ENCODE results near the gene ZNF75A. TPM values are rescaled to one million over a fixed set of nuclear protein-coding genes. Genes with fewer than 3 reads are reported as not detected.
A peak's percentile ranks its signal among the peaks of the same experiment; 100 is the strongest.

ZNF75A gene
- total and polyA plus RNA-seq, 4 donors: 4.9 to 17.2 (median 9.8) TPM

DNA sequence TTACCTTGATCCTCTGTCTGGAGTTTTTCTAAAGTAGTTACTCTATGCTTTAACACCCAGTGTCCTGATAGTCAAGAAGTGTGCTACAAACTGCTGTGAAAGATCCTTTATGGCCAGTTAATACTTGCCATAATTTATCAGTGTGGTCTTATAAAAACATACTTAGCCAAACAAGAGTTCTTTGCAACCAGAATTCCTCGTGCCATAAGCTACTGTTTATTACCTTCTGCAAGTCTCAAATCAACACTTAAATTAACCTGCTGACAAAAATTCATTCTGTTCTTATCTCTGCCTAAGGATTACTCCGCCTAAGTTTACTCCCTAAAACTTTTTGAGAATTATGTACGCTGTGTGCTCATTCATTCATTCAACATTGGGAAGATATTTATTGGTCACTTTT is 22.8 kb downstream of the ZNF75A start:
- H3K36me3 ChIP-seq (ENCODE audit: control insufficient read depth in 4 of 4, insufficient read depth in 3 of 4, low read depth in 1 of 4, low read length in 3 of 4): no peaks in the 10 kb centered on the region
- H3K9me3 ChIP-seq (ENCODE audit: control insufficient read depth in 4 of 4, low read length in 3 of 4): peaks cover 10 to 24% (median 14%) of the 10 kb centered on the region in 4 donors
- 40% methylated on average over 3 of the region's 3 CpGs for whole genome bisulfite sequencing
- H3K27me3 ChIP-seq (ENCODE audit: control insufficient read depth in 4 of 4, insufficient read depth in 4 of 4, low read length in 3 of 4): no peaks in the 10 kb centered on the region
- H3K27ac ChIP-seq (ENCODE audit: low read depth in 1 of 2, low read length in 2 of 2): no peak overlapping the region
- TF ChIP-seq, protein P1, sequence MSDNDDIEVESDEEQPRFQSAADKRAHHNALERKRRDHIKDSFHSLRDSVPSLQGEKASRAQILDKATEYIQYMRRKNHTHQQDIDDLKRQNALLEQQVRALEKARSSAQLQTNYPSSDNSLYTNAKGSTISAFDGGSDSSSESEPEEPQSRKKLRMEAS (IDR thresholded peaks at IDR 0.05): no peak
- TF ChIP-seq TAF1 (conservative IDR thresholded peaks at IDR 0.05) (no peak), YY1 (IDR thresholded peaks at IDR 0.05) (no peak), NR2F2 (IDR thresholded peaks at IDR 0.05) (no peak), GABPA (IDR thresholded peaks at IDR 0.05 in 1 of 2, conservative IDR thresholded peaks at IDR 0.05 in 1 of 2) (no peak), FOXA2 (IDR thresholded peaks at IDR 0.05) (no peak), HNF4A (conservative IDR thresholded peaks at IDR 0.05) (no peak), FOXA1 (IDR thresholded peaks at IDR 0.05) (no peak), SP1 (IDR thresholded peaks at IDR 0.05) (no peak), EGR1 (IDR thresholded peaks at IDR 0.05; ENCODE audit: low read depth in 2 of 2) (no peak), JUND (IDR thresholded peaks at IDR 0.05) (no peak)
- TF ChIP-seq, protein P2, sequence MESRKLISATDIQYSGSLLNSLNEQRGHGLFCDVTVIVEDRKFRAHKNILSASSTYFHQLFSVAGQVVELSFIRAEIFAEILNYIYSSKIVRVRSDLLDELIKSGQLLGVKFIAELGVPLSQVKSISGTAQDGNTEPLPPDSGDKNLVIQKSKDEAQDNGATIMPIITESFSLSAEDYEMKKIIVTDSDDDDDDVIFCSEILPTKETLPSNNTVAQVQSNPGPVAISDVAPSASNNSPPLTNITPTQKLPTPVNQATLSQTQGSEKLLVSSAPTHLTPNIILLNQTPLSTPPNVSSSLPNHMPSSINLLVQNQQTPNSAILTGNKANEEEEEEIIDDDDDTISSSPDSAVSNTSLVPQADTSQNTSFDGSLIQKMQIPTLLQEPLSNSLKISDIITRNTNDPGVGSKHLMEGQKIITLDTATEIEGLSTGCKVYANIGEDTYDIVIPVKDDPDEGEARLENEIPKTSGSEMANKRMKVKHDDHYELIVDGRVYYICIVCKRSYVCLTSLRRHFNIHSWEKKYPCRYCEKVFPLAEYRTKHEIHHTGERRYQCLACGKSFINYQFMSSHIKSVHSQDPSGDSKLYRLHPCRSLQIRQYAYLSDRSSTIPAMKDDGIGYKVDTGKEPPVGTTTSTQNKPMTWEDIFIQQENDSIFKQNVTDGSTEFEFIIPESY (IDR thresholded peaks at IDR 0.05): no peak
- TF ChIP-seq, protein P3, sequence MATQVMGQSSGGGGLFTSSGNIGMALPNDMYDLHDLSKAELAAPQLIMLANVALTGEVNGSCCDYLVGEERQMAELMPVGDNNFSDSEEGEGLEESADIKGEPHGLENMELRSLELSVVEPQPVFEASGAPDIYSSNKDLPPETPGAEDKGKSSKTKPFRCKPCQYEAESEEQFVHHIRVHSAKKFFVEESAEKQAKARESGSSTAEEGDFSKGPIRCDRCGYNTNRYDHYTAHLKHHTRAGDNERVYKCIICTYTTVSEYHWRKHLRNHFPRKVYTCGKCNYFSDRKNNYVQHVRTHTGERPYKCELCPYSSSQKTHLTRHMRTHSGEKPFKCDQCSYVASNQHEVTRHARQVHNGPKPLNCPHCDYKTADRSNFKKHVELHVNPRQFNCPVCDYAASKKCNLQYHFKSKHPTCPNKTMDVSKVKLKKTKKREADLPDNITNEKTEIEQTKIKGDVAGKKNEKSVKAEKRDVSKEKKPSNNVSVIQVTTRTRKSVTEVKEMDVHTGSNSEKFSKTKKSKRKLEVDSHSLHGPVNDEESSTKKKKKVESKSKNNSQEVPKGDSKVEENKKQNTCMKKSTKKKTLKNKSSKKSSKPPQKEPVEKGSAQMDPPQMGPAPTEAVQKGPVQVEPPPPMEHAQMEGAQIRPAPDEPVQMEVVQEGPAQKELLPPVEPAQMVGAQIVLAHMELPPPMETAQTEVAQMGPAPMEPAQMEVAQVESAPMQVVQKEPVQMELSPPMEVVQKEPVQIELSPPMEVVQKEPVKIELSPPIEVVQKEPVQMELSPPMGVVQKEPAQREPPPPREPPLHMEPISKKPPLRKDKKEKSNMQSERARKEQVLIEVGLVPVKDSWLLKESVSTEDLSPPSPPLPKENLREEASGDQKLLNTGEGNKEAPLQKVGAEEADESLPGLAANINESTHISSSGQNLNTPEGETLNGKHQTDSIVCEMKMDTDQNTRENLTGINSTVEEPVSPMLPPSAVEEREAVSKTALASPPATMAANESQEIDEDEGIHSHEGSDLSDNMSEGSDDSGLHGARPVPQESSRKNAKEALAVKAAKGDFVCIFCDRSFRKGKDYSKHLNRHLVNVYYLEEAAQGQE (IDR thresholded peaks at IDR 0.05): no peak
- TF ChIP-seq, protein P4, sequence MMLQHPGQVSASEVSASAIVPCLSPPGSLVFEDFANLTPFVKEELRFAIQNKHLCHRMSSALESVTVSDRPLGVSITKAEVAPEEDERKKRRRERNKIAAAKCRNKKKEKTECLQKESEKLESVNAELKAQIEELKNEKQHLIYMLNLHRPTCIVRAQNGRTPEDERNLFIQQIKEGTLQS (IDR thresholded peaks at IDR 0.05): no peak
- TF ChIP-seq, protein P5, sequence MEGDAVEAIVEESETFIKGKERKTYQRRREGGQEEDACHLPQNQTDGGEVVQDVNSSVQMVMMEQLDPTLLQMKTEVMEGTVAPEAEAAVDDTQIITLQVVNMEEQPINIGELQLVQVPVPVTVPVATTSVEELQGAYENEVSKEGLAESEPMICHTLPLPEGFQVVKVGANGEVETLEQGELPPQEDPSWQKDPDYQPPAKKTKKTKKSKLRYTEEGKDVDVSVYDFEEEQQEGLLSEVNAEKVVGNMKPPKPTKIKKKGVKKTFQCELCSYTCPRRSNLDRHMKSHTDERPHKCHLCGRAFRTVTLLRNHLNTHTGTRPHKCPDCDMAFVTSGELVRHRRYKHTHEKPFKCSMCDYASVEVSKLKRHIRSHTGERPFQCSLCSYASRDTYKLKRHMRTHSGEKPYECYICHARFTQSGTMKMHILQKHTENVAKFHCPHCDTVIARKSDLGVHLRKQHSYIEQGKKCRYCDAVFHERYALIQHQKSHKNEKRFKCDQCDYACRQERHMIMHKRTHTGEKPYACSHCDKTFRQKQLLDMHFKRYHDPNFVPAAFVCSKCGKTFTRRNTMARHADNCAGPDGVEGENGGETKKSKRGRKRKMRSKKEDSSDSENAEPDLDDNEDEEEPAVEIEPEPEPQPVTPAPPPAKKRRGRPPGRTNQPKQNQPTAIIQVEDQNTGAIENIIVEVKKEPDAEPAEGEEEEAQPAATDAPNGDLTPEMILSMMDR (IDR thresholded peaks at IDR 0.05; ENCODE audit: low read depth, low read length, missing input control): no peak
- DNase-seq (ENCODE audit: low spot score): no peak
- peak overlapping the region in 1 of 3 donors; percentile 14 for H3K4me3 ChIP-seq (ENCODE audit: low read depth in 1 of 3, low read length in 3 of 3)
- H3K4me1 ChIP-seq (ENCODE audit: control insufficient read depth in 4 of 4, insufficient read depth in 4 of 4, low read length in 3 of 4): no peaks in the 10 kb centered on the region
- H3K9ac ChIP-seq (ENCODE audit: low read depth in 1 of 2, low read length in 2 of 2): no peak overlapping the region

DNA sequence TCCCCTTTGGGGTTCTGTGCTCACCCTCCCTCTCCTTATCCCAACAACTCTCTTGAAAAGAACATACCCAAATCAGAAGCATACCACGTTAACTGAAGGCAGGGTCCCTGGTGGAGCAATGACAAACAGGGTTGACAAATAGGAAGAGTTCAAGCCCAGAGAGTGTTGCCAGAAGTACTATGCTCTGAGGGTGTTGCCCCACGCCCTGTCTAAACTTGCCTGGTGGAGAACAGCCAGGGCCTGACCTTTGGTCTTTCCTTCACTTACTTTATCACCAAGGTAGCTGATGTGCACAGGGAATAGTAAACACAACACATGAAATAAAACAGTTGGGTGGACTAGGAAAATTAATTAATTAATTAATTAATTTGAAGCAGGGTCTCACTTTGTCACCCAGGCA is 23.3 kb downstream of the ZNF75A start:
- 13% methylated on average over 2 of the region's 2 CpGs for WGBS
- H3K9ac ChIP-seq (ENCODE audit: low read depth in 1 of 2, low read length in 2 of 2): no peak overlapping the region

More for the DNA sequence above, 23.3 kb downstream of the ZNF75A start:
- no peaks in the 10 kb centered on the region for H3K27me3 ChIP-seq (ENCODE audit: control insufficient read depth in 4 of 4, insufficient read depth in 4 of 4, low read length in 3 of 4)
- H3K4me1 ChIP-seq (ENCODE audit: control insufficient read depth in 4 of 4, insufficient read depth in 4 of 4, low read length in 3 of 4): no peaks in the 10 kb centered on the region
- peaks cover 7 to 18% (median 10%) of the 10 kb centered on the region in 4 donors for H3K9me3 ChIP-seq (ENCODE audit: control insufficient read depth in 4 of 4, low read length in 3 of 4)
- peak overlapping the region in 1 of 3 donors; percentile 14 for H3K4me3 ChIP-seq (ENCODE audit: low read depth in 1 of 3, low read length in 3 of 3)
- peak; percentile 29 to 57 for TF ChIP-seq HNF4A (conservative IDR thresholded peaks at IDR 0.05)
- no peak for TF ChIP-seq HNF4G (IDR thresholded peaks at IDR 0.05)
- no peak for TF ChIP-seq FOXA2 (IDR thresholded peaks at IDR 0.05)
- TF ChIP-seq, protein P2 (IDR thresholded peaks at IDR 0.05): no peak
- TF ChIP-seq, protein P3 (IDR thresholded peaks at IDR 0.05): no peak
- TF ChIP-seq YY1 (IDR thresholded peaks at IDR 0.05): no peak
- no peak for TF ChIP-seq TAF1 (conservative IDR thresholded peaks at IDR 0.05)
- no peak for TF ChIP-seq NR2F2 (IDR thresholded peaks at IDR 0.05)
- TF ChIP-seq JUND (IDR thresholded peaks at IDR 0.05): no peak
- no peak for DNase-seq (ENCODE audit: low spot score)
- no peak overlapping the region for H3K27ac ChIP-seq (ENCODE audit: low read depth in 1 of 2, low read length in 2 of 2)
- H3K36me3 ChIP-seq (ENCODE audit: control insufficient read depth in 4 of 4, insufficient read depth in 3 of 4, low read depth in 1 of 4, low read length in 3 of 4): no peaks in the 10 kb centered on the region

Measured in liver (tissue), 9 donors.